ENCODE data around the gene BABAM2.

BABAM2 gene

GRCh38 chr2:28354920-28355520 is 464.5 kb downstream of the BABAM2 start:
- DNase-seq, result no peak

DNA sequence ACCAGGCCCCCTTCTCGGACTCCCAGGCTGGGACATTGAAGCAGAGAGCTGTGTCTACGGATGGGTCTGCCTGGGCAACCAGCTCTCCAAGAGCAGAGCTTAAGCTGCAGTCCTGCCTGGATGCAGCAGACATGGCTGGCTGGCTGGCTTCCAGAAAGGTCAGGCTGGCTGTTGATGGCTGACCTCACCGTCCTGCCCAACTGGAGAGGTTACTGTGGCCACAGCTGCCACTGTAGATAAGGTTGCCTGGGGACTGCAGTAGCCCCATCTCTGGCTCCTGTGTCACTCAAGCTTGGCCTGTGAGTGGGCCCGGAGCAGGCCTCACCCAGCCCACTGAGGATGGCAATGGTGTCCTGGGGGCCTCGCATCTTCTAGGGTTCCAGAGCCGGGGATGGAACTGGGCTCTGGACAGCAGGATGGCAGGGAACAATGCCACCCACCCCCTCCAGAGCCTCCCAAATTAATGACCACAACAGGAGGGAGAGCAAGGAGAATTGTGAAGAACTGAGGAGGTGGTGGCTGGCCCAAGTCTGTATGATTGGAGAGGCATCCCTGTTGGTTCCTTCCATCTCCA is 465.1 kb downstream of the BABAM2 start:
- DNase-seq, result no peak

DNA sequence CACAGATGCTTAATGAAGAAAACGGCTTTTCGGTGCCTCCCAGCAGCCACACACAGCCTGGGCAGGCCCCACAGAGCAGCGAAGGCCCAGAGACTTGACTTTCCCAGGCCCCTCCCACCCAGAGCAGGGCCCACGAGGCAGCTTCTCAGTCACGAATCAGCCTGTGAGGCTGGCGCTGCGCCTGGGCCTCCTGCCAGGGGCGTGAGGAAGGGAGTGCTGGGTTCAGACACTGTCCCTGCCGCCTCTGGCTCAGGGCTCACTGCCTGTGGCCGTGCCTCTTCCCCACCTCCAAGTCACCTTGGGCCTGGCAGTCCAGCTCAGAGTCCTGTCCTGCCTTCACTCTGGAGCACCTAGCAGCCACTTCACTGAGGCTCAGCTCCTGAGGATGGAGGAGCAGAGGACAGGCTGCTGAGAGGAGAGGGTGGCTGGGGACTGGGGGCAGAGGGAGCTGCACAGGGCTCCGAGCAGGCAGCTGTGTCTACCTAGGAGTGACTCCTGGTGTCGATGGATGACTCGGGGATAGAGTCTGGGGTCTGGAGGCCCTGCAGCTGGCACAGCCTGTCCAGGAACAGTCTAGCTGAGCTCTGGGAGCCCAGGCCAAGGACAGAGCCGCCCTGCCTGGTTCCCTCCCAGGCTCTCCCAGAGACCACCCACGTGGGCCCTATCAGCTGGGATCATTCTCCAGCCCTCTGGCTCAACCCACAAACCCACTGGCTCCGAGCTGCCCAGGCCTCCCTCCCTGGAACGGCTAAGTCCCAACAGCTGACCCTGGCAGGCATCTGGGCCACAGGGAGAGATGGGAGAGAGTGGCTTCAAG is 465.8 kb downstream of the BABAM2 start:
- peak; percentile 48 for DNase-seq

- no peak for DNase-seq
Observed at GRCh38 chr2:28357055-28357454, 466.5 kb downstream of the BABAM2 start.

DNA sequence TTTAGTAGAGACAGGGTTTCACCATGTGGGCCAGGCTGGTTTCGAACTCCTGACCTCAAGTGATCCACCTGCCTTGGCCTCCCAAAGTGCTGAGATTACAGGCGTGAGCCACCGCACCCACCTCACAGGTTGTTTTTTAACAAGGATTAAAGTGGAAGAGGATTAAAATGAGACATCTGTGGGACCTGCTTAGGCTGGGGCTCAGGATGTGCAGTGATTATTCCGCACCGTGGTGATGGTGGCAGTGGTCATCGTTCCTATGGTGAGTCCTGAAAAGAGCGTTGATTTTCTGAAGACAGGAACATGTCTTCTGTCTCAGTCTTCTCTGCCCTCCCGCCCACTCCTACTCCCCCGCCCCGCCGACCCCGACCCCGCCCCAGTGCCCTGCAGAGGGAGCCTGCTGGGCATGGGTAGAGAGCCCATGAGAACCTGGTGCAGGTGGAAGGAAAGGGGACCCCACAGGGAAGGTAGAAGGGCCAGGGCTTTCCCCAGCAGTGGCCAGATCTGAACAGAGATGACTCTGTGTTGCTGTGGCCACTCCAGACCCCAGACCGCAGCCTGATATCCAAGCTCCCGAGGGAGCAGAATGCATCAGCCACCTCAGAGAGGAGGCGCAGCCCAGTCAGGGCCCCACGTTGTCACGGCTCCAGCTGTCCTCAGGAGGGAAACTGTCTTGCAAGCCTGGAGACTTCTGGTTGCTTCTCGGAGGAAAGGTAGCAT is 467.6 kb downstream of the BABAM2 start:
- DNase-seq, result no peak

- DNase-seq, result peak; percentile 26
Observed at GRCh38 chr2:28358668-28359201, 468.2 kb downstream of the BABAM2 start.

DNA sequence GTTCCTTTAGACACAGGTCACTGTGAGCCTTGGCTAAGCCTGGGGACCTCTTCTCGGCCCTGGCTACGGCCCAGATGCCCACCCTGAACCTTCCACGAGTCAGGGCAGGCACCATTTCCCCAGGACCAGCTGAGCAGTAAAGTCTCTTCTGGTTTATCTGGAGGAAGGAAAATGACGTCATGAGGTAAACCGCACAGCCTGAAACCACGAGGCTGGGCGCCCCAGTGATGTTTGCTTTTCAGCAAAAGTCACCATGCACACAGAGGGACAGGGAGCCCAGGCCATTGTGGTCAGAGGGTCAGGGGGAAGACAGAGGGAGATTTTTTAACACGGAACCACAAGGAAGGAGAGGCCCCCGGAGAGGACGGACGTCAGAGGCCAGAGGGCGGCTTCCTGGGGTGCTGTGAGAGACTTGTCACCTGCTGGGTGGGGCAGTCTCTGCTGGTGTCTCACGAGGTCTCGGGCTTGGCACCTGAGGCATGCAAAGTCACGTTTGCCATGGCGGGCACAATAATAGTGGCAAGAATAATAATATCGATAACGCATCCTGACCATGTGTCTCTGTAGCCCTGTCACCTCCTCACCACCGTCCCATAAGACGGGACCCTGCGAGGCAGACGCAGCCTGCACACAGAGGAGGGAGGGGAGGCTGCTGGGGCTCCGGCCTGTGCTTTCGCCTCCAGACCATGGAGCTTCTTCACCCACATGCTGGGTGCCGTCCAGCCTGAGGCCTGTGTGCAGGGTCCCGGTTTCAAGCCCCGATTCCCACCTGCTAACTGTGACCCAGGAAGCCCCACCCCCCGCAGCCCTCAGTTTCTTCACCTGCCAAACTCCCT is 468.9 kb downstream of the BABAM2 start:
- DNase-seq, result peak; percentile 92

- no peak for DNase-seq
Observed at GRCh38 chr2:28360058-28360717, 469.7 kb downstream of the BABAM2 start.

DNA sequence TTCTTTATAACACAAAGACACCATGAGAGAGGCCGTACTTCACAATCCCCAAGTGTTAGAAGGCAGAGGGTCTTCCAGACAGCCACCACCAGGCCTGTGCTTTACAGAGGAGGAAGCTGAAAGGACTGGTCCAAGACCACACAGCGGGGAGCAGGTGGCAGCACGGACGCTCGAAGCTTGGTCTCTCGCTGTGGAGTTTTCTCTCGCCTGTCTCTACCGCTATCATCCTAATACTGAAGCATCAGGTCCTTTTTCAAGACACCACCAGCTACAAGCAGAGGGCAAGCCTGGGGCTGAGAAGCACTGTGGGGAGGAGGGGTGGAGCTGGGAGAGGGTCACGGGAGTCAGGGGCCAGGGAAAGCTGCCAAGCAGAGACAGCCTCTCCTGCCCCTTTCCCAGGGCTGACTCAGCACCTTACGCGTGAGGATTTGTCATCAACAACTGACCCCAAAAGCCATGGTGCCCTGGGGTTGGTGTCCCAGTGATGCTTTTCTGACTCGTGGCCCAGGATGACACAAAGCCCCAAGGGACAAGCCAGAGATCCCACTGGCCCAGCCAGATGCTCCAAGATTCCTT is 470.3 kb downstream of the BABAM2 start:
- DNase-seq, result no peak

- no peak for DNase-seq
Observed at GRCh38 chr2:28361991-28362710, 471.6 kb downstream of the BABAM2 start.

- DNase-seq, result no peak
Observed at GRCh38 chr2:28362991-28363521, 472.5 kb downstream of the BABAM2 start.

GRCh38 chr2:28363686-28364280 is 473.3 kb downstream of the BABAM2 start:
- no peak for DNase-seq

GRCh38 chr2:28364610-28365009 is 474.1 kb downstream of the BABAM2 start:
- no peak for DNase-seq

DNA sequence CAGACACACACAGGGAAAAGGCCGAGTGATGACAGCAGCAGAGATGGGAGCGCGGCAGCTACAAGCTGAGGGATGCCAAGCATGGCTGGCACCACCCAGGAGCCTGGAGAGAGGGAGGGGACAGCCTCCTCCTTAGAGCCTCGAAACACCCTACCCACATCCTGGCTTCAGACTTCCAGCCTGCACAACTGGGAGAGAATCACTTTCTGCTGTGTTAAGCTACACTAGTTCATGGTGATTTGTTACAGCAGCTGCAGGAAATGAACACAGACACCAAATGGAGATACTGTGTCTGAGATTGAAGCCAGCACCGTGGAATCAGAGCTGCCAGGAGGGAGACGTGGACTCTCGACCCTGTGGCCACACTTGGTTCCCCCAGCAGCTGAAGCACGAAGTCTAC is 474.6 kb downstream of the BABAM2 start:
- no peak for DNase-seq

DNA sequence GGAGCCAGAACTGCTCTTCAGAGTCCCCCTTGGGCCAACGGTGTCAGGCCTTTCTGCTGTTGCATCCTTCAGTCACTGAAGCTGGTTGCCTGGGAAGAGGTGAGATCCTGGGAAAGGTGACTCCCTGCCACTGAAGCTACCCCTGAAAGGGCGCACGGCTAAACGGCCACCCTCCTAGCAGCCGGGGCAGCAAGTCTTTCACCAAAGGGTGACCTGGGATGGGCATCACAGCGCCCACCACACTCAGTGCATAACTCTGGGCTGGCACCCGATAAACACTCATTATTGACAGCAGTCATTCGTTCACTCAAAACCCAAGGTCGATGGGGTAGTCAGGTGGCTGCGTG is 475.6 kb downstream of the BABAM2 start:
- no peak for DNase-seq

GRCh38 chr2:28366496-28367282 is 476.2 kb downstream of the BABAM2 start:
- peak; percentile 85 for DNase-seq

- no peak for DNase-seq
Observed at GRCh38 chr2:28367667-28368356, 477.3 kb downstream of the BABAM2 start.

- DNase-seq, result no peak
Observed at GRCh38 chr2:28368357-28368798, 477.8 kb downstream of the BABAM2 start.

GRCh38 chr2:28369358-28369757 is 478.8 kb downstream of the BABAM2 start:
- DNase-seq, result no peak
